T-helper 1 cell treated with Interleukin-12 subunit alpha and Interleukin-12 subunit beta and Interleukin-4 antibody, amounts not matched to agents 30 ng/mL and 1 ng/mL, for 36 hours (primary cell): ENCODE measurements around the gene OPHN1. TPM values are rescaled to one million over a fixed set of nuclear protein-coding genes. Genes with fewer than 3 reads are reported as not detected.

Experiments
- intact Hi-C: fragments of 100-400 bp; cut with micrococcal nuclease; formaldehyde crosslinking; loops from one replicate; pipeline ENCODE4 v1.15.1; 2024
- total RNA-seq: library from RNA; stranded (reverse); gene quantifications from 2 replicates; pipeline ENCODE4 v1.2.3, GENCODE V29; 2022

The OPHN1 gene, protein sequence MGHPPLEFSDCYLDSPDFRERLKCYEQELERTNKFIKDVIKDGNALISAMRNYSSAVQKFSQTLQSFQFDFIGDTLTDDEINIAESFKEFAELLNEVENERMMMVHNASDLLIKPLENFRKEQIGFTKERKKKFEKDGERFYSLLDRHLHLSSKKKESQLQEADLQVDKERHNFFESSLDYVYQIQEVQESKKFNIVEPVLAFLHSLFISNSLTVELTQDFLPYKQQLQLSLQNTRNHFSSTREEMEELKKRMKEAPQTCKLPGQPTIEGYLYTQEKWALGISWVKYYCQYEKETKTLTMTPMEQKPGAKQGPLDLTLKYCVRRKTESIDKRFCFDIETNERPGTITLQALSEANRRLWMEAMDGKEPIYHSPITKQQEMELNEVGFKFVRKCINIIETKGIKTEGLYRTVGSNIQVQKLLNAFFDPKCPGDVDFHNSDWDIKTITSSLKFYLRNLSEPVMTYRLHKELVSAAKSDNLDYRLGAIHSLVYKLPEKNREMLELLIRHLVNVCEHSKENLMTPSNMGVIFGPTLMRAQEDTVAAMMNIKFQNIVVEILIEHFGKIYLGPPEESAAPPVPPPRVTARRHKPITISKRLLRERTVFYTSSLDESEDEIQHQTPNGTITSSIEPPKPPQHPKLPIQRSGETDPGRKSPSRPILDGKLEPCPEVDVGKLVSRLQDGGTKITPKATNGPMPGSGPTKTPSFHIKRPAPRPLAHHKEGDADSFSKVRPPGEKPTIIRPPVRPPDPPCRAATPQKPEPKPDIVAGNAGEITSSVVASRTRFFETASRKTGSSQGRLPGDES
- total RNA-seq: 0.02 TPM in 2 replicates

DNA sequence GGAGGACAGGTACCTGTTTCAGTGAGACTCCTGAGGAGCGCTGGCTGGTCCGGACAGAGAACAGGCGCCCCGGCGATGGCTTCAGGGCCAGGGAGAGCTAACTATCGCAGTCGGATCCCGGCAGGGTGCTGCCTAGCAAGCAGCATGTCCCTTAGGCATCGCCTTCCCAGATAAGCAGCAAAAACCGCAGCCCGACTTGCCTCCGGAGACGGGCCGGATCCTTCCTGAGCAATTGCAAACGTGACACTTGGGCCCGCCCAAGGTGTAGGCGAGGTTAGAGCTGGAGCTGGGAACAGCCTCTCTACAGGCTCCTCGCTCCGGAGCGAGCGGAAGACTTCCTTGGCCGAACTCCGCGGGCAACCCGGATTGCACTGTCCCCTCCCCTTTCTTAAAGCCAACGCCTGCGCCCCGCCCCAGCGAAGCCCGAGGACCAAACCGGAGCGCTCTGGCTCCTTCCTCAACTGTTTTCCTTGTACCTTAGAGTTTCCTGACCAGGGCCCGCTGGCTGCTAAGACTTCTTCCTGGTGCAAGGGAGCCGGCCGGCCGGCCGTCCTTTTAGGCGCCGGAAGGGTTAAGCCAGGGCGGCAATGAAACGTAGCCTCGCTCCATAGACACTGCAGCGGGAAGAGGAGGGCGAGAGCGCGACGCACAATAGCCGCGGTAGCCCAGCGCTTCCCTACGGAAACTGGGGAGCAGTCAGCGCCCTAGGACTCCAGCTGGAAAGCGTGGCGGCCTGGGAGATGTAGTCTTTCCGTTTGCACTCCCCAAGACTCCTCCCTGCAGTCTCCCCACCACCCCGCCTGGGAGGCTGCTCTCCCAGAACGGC is at the start of gene OPHN1:
Gene OPHN1, minus strand, starts transcription at position 341 of the 826 bp plus-strand sequence. CDS start 475 bp downstream, outside the sequence.
- intact Hi-C loops: no loop called here

DNA sequence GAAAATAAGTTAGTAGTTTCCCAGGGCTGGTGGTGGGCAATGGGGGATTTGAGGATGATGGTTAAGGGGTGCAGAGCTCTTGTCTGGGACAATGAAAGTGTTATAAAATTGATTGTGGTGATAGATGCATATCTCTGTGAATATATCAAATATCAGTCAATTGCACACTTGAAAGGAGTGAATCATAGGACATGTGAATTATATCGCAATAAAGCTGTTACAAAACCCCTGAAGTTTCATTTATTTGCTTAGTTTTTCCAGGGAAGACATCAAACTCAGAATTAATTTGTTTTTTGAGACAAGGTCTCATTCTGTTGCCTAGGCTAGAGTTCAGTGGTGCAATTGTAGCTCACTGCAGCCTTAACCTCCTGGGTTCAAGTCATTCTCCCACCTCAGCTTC is 47.7 kb upstream of the OPHN1 start:
- intact Hi-C loops: no loop called here

DNA sequence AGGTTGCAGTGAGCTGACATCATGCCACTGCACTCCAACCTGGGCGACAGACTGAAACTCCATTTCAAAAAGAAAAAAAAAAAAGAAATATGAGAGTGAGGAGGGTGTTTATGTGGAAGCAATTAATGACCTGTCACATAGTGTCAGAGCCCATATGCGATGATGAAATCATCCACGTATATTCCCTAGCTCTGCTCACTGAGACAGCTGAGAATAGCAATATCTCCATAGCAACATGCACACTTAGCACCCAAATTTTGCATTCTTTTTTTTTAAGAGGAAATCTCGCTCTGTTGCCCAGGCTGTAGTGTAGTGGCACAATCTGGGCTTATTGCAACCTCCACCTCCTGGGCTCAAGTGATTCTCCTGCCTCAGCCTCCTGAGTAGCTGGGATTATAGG is 31.5 kb upstream of the OPHN1 start:
- intact Hi-C loops: no loop called here

DNA sequence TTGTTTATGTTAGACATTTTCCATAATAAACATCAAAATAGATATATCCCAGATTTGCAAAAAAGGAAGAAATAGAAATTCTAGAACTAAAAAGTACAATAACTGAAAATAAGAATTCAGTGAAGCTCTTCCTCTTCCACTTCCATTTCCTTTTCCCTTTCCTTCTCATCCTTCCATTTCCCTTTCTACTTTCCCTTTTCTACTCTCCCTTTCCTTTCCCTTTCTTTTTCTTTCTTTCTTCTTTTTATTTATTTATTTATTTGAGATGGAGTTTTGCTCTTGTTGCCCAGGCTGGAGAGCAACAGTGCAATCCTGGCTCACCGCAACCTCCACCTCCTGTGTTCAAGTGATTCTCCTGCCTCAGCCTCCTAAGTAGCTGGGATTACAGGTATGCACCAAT is 30.6 kb upstream of the OPHN1 start:
- intact Hi-C loops: no loop called here

DNA sequence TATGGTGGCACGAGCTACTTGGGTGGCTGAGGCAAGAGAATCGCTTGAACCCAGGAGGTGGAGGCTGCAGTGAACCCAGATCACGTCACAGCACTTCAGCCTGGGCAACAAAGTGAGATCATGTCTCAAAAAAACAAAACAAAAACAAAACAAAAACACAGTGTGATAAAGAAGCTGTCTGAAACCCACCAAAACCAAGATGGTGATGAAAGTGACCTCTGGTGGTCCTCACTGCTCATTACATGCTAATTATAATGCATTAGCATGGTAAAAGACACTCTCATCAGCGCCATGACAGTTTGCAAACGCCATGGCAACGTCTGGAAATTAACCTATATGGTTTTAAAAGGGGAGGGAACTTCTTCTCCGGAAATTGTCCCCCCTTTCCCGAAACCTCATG is 29.4 kb upstream of the OPHN1 start:
- intact Hi-C loops: no loop called here

DNA sequence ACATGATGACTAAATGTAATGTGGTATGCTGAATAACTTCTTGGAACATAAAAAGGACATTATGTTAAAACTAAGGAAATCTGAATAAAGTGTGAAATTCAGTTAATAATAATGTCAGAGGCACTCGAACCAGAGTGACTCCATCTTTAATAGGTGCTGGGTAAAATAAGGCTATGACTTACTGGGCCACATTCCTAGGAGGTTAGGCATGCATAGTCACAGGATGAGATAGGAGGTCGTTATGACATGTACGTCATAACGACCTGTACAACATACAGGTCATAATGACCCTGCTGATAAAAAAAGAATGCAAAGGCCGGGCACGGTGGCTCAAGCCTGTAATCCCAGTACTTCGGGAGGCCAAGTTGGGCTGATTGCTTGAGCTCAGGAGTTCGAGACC is 28.9 kb upstream of the OPHN1 start:
- intact Hi-C loops: no loop called here

DNA sequence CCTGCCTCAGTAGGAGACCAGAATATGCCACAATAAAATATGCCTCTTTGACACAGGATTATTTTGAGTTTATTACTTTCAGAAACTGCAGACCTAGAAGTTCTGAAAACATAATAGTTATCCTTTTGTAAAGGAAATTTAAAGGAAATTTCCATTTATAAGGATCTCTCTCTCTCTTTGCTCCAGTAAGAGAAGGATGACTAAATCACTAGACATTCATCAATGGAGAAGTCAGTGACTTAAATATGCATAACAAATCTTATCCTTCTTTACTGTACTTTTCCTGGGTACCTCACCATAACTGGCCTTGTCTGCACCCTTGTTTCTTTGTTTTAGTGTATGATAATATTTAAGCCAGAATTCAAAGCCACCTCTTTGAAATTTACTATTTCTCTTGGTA is 28.3 kb upstream of the OPHN1 start:
- intact Hi-C loops: no loop called here

DNA sequence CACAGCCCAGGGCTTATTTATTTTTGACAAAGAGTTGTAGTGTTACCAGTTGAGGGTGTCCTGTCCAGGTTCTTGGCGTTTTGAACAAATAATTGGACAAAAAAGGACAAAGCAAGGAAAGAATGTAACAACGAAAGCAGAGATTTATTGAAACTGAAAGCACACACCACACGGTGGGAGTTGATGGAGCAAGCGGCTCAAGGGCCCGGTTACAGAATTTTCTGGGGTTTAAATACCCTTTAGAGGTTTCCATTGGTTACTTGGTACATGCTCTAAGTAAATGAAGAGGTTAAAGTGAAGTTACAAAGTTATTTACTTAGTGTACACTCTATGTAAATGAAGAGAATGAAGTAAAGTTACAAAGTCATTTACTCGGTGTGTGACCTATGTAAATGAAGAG is 27.8 kb upstream of the OPHN1 start:
- intact Hi-C loops: no loop called here

DNA sequence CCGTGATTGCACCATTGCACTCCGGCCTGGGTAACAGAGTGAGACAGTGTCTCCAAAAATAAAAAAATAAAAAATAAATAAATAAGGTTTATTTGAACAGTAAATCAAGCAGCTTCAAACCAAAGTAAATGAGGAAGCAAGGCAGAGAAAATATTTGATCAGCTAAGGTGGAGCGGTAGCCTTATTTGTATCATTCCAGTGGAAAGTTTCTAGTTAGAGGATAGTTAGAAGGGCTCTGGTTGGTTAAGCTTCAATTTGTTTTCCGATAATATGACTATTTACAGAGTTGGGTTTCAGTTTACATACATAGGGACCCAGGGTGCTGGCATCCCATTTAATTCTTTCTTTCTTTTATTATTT is 21.8 kb upstream of the OPHN1 start:
- intact Hi-C loops: no loop called here

DNA sequence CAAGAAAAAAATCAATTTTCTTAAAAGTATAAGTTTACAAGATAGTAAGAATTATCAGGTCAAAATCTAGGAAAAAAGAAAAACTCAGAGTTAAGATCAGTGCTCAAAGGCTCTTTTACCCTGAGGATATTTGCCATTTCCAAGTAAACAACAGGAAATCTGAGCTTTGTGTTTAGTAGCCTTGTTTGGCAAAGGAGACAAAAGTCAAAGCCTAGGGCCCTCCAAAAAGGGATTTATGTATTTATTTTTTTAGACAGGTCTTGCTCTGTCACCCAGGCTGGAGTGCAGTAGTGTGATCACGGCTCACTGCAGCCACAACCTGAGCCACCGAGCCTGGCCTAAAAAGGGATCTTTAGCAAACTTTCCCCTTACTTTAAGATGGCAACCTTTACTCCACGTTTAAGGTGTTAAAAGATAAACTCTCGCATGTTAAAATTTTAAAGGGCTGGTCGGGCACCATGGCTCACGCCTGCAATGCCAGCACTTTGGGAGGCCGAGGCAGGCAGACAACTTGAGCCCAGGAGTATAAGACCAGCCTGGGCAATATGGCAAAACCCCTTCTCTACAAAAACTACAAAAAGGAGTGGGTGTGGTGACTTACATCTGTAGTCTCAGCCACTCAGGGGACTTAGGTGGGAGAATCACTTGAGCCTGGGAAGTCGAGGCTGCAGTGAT is 21.3 kb upstream of the OPHN1 start:
- intact Hi-C loops: no loop called here

DNA sequence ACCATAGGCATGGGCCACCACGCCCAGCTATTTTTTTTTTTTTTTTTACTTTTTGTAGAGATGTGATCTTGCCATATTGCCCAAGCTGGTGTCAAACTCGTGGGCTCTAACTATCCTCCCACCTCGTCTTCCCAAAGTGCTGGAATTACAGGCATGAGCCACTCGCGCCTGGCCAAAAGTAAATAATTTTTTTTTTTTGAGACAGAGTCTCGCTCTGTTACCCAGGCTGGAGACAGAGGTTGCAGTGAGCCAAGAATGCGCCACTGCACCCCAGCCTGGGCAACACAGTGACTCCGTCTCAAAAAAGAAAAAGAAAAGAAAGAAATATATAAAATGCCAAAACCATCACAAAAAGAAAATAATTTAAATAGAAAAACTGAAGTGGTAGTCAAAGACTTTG is 18.4 kb upstream of the OPHN1 start:
- intact Hi-C loops: no loop called here

DNA sequence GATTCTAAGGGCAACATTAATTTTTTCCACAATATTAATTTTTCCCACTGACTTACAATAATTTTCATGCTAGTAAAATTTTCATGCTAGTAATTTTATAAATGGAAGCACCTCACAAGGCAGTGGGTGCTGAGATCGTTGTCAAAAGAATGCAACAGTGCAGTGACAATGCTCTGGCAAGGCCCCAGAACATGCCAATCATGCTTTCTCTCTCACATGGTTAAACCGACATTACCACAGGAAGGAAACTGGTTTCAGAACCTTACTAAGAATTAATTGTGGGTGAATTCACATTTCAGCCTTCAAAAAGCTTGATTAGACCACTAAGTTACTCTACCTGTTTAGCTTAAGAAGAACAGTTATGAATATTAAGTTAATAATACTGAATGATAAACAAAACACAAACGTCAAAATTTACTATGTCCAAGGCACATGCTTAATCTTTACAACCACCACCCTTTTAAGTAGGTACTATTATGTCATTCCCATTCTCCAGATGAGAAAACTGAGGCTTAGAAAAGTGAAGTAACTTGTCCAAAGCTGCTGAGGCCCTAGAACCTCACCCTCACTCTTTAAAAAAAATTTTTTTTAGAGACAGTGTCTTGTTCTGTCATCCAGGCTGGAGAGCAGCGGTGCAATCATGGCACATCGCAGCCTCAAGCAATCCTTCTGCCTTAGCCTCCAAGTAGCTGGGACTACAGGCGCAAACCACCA is 10.0 kb upstream of the OPHN1 start:
- intact Hi-C loops: no loop called here

DNA sequence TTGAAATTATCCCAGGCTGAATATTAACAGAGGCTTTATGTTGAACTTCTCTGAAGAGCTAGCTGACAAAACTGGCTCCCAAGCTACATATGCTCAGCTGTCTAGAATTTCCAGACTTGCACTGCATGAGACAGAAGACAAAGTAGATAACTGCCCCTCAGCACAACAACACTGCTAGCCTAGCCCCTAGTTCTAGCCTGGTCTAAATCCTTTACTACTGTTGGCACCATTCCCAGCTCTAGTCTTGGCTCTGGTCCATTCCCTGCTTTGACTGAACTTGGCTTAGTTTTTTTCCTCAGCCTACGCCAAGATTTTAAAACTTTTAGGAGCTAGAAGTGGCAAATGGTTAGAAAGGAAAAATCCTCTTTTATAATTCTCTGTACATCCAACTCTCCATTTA is 7.6 kb upstream of the OPHN1 start:
- intact Hi-C loops: no loop called here

DNA sequence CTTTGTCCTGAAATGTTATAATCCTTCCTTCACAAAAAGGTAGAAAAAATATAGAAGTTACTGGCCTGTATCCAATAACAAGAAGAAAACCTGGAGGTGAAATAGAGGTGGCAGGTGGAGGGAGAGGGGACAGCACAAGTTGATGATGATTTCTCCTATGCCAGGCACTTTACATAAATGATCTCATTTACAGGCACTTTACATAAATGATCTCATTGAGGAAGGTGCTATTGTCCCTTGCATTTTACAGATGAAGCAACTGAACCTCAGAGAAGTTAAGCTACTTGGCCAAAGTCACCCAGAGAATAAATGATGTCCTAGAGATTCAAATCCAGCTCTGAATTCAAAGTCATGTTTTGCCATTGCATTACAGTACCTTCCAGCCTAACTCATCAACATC is 7.1 kb upstream of the OPHN1 start:
- intact Hi-C loops: no loop called here

DNA sequence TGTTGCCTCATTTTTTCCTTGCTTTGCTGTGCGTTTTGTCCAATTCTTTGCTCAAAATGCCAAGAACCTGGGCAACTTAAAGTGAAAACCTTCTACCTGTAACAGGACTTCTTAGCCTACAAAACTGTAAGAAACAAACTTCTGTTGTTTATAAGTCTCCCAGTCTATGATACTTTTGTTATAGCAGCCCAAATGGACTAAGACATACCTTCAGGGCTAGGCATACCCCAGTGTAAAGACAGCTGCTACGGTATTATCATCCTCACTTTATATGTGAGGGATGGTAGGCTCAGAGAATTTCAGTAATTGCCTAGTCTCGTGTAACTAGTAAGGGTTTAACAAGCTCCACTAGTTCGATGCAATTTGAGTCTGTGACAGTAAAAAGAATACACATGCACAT is 6.0 kb upstream of the OPHN1 start:
- intact Hi-C loops: no loop called here

DNA sequence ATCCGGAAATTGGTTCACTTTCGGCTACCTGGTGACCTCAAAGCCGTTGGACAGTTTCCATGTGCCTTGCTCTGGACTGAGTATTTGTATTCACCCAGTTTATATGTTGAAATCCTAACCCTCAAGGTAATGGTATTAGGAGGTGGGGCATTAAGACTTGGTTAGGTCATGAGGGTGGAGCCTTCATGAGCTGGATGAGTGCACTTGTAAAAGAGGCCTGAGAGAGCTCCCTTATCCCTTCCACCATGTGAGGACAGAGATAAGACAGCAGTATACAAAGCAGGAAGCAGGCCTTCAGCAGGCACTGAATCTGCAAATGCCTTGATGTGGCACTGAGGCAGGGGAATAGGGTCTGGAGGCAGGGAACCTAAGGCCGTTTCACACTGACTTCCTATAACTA is 5.3 kb upstream of the OPHN1 start:
- intact Hi-C loops: no loop called here

DNA sequence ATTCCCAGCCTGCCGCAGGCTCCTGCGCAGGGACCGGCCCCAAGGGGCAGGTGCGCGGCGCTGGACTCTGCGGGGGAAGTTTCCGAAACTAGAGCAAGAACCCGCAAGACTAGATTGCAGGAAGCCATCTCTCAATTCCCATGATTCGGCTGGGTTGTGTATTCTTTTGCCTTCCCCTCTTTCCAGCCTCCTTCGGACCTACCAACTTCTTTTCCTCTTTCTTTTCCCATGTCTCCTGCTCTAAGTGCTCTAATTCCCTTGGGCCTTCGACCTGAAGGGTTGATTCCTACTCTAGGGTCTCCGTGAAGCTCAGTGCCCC is 645 bp upstream of the OPHN1 start:
- intact Hi-C loops: no loop called here

DNA sequence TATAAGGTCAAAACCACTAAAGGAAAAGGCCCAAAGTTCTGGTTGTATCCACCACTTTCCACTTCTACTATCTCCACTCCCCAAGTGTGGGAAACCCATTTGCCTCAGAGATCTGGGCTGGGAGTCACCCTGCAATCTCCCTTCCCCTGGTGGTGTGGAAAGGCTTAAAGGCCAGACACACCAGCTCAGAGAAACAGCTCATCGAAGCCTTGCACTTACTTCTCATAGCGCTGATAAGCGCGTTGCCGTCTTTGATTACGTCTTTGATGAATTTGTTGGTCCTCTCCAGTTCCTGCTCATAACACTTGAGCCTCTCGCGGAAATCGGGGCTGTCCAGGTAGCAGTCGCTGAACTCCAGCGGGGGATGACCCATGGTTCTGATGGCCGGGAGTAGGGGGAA is 647 bp downstream of the OPHN1 start:
- intact Hi-C loops: no loop called here

DNA sequence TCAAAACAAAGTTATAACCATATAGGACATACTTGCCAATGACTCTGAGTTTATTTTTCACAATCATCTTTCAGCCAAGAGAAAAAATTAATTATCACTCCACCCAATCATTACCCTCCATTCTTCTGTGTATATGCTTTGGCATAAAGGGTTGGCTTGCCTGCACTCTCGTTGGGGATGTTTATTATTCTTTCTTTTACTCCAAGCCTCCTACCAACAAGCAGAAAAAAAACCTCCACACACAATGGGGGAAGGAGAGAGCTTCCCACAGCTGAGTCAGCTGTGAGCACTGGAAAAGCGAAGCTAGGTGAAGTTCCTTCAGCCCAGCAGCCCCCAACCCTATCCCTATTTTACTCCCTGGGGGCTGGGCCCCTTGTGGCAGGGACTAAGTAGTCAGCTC is 1.5 kb downstream of the OPHN1 start:
- intact Hi-C loops: no loop called here

DNA sequence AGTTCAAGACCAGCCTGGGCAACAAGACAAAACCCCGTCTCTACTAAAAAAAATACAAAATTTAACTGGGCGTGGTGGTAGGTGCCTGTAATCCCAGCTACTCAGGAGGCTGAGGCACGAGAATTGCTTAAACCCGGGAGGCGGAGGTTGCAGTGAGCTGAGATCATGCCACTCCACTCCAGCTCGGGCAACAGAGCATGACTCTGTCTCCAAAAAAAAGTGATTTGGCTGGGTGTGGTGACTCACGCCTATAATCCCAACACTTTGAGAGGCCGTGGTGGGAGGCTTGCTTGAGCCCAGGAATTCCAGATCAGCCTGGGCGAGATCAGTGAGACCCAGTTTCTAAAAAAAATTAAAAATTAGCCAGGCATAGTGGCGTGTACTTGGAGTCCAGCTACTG is 4.1 kb downstream of the OPHN1 start:
- intact Hi-C loops: no loop called here

DNA sequence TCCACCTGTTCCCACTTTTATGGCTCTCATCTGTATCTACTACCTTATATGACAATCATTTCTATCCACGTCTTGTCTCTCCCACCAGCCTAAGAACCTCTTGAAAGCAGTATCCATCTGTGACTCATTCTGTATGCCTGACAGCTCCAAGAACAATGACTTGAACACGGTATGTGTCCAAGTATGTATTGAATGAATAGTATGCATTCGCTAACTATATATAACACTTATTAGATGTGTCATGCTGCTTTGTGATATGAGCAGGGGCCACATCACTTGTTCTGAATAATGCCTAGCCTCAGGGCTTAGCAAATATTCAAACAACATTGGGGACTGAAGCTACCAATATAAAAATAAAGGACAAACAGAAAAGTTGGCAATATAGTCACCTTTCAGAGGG is 4.9 kb downstream of the OPHN1 start:
- intact Hi-C loops: no loop called here
